Hematopoietic multipotent progenitor cell treated with erythropoietin and hydrocortisone succinate and interleukin-3 and kit ligand, for 6 days (in vitro differentiated cells): ENCODE data around the gene SLC25A27.

ENCODE experiments used
- DNase-seq: peaks from one replicate; pipeline ENCODE4 v3.0.0-alpha.2; 2015

SLC25A27 gene

DNA sequence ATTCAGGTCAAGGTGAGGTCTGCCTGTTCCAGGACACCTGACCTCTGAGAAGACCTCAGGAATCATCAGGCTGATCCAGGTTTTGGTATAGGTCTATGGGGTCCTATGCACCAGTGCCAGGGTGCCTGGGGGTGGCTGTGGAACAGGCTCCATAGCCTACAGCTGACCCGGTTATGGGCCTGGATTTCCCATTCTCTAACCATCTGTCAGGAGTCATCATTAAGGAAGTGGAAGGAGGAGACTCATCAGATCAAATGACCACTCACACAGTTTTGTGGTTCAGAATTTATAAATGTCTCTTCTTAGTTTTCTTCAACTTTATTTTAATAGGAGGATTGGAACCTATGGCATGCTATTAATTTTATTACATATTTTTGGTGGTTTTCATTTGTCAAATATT, 67.6 kb downstream of the SLC25A27 start:
- DNase-seq, result no peak
